OCI-LY1 (cell line): ENCODE results near the gene BEAN1.

Source experiments
- CTCF ChIP-seq: fragments of 200-600 bp; sonication (generic), shearing (Covaris generic); IDR thresholded peaks from 2 replicates; pipeline ENCODE4 v1.5.1; 2017; ENCODE audit warnings: mild to moderate bottlenecking, antibody characterized with exemption, low read length, moderate library complexity, mixed read lengths
- EZH2 ChIP-seq: fragments of 200-600 bp; sonication (generic), shearing (Covaris generic); IDR thresholded peaks from 2 replicates; pipeline ENCODE4 v1.8.0; 2017; ENCODE audit warnings: borderline replicate concordance, mixed run types, mild to moderate bottlenecking, antibody characterized with exemption, low read length, moderate library complexity, mixed read lengths

DNA sequence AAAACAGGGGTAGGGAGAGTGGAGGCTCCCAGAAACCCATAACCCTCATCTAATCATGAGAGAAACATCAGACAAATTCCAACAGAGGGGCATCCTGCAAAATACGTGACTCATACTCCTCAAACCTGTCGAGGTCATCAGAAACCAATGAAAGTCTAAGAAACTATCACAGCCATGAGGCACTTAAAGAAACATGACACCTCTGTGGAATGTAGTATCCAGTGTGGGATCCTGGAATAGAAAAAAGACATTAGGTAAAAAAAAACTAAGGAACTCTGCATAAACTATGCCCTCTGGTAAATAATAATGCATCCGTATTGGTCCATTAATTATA is 44.2 kb upstream of the BEAN1 start:
- TF ChIP-seq CTCF (no peak), EZH2 (no peak)
